NK-92 (cell line): ENCODE measurements around the gene C1orf167.

Source experiments
- DNase-seq: peaks from one replicate; lab custom pipeline; 2025; ENCODE audit not compliant: unreplicated experiment; lab: John Stamatoyannopoulos, UW

Gene C1orf167

DNA sequence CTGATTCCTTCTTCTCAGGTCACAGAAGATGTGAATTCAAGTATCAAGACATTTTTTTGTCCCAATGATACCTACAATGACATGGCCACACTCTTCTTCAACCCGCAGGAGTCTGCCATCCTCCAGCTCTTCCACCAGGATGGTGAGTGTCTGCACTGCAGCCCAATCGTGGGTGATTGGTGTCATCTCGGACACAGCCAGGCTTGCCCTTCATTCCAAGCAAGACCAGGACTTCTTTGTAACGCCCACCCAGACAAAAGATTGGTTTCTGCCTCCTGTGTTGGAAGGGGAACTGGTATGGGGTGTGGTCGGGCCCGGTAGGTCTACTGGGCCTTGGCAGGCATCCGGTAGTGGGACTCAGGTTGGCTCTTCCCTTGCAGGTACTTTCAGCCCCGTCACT lies 71.5 kb downstream of the C1orf167 start:
- no peak for DNase-seq

DNA sequence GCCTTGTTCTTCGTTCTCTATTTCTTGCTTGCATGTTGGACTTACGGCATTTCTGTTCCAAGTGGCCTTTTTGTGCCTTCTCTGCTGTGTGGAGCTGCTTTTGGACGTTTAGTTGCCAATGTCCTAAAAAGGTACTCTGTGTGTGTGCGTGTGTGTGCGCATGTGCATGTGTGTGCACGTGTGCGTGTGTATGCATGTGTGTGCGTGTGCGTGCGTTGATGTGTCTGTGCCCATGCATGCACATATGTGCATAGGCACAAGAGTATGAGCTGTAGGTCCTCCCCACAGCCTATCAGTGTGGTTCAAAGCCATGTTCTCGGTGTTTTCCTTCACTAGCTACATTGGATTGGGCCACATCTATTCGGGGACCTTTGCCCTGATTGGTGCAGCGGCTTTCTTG lies 71.9 kb downstream of the C1orf167 start:
- no peak for DNase-seq

DNA sequence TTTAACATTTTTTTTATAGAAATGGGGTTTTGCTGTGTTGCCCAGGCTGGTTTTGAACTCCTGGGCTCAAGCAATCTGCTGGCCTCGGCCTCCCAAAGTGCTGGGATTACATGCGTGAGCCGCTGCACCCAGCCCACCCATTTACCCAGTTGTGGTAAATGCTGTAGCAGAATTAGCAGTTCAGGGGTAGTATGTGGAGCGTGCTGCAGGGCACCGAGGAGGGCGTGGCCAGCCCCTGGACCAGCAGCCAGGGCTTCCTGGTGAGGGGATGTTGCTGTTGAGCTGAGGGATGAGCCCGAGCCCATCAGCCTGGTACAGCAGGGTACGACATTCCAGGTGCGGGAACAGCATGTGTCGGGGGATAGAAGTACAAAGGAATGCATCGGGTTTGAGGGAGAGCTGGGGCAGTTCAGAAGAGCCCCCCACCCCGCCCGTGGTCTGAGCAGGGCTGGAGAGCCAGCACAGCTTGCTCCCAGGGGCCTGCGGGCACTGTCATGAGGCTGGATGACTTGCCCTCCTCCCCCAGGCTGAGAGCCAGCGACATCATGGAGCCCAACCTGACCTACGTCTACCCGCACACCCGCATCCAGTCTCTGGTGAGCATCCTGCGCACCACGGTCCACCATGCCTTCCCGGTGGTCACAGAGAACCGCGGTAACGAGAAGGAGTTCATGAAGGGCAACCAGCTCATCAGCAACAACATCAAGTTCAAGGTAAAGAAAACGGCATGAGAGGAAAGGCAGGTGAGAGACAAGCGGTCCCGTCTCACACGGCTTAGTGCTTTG lies 73.6 kb downstream of the C1orf167 start:
- DNase-seq = no peak

DNA sequence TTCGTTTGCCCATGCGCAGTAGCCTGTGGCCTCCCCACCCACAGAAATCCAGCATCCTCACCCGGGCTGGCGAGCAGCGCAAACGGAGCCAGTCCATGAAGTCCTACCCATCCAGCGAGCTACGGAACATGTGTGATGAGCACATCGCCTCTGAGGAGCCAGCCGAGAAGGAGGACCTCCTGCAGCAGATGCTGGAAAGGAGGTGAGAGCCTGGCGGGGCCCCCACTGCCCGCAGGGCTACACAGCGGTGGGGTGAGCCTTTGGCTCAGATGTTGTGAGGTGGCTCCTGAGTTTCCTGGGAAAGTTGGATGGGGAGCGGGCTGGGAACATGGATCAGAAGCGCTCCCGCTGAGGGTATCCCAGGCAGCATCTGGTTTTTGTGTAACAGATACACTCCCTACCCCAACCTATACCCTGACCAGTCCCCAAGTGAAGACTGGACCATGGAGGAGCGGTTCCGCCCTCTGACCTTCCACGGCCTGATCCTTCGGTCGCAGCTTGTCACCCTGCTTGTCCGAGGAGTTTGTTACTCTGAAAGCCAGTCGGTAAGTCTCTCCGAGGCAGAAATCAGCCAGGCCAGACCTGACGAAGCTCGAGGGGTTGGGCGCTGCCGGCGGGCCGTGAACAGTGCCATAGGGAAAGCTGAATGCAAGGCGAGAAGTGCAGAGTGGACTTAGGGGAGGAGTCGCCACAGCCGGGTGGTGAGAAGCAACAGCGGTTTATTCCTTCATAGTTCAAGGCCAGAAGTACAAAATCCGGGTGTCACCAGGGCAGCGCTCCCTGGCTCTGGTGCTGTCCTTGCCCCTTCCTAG lies 75.2 kb downstream of the C1orf167 start:
- DNase-seq = no peak

DNA sequence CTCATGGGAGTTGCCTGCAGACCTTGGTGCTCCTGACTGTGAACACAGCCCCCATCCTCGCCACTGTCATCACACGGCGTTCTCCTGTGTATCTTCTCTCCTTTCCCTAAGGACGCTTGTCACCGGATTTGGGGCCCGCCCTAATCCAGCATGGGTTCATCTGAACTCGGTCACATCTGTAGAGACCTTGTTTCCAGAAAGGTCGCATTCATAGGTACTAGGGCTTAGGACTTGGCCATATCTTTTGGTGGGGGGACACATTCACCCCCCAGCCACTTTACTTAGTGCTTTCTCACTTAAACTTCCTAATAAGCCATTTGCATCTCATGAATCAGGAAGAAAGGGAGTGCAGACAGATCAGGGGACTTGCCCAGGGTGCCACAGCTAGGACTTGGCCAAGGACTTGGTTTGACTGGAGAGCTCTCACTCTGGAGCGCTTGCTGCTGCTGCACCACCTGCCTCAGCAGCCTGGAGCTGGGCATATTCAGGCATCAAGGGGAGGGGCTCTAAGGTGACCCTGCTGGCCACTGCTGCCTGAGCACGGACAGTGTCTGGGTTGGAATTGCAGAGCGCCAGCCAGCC lies 75.9 kb downstream of the C1orf167 start:
- DNase-seq = no peak

DNA sequence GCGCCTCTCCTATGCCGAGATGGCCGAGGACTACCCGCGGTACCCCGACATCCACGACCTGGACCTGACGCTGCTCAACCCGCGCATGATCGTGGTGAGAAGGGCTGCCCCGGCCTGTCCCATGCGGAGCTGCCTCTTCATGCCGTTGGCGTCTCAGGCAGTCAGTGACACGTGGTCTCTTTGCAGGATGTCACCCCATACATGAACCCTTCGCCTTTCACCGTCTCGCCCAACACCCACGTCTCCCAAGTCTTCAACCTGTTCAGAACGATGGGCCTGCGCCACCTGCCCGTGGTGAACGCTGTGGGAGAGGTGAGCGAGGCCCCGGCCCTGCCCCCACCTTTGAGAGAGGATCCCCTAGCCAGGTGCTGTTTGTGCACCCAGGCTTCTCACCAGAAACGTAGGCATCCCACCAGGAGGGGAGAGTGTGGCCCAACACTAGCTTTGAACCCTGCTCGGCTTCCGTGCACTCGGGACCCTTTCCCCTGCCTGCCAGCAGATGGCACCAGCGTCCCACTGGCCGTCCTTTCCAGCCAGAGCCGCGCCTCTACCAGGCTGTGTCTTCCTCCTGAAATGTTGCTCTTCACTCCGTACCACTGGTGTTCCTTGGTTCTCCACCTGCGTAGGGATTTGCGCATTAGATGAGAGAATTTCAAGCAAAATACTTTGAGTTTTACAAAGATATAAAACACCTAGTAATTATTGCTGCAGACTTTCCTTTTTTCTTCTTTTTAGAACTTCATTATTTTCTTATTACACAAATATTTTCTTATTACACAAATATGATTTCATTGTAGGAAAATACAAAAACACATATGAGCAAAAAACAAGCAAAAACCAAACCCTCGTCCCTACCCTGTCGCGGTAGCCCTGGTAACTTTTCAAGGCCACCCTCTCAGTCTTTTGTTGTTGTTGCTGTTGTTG lies 76.6 kb downstream of the C1orf167 start:
- no peak for DNase-seq
